Measurements from ENCODE around the gene STAG2.

- TF ChIP-seq CTCF (conservative IDR thresholded peaks at IDR 0.05; ENCODE audit: low read depth, low read length), result no peak
- no peak for TF ChIP-seq EZH2 (IDR thresholded peaks at IDR 0.05; ENCODE audit: borderline replicate concordance, low read depth, low read length, poor library complexity, severe bottlenecking)
Measured at GRCh38 chrX:124087000-124087746, 125.7 kb downstream of the STAG2 start.

Measured in A673 (cell line).